Thyroid gland (tissue), 4 donors: ENCODE results near the gene SUPT6H.

Source experiments
- POLR2A ChIP-seq, 2 donors: fragments of 450-650 bp; IDR thresholded peaks; one replicate each; pipeline ENCODE4 v1.6.1; 2017; ENCODE audit warnings: antibody characterized with exemption in 2 of 2, mild to moderate bottlenecking in 2 of 2, moderate library complexity in 1 of 2
- TF ChIP-seq, protein P1 (sequence below), 6 experiments: fragments of 200-600 bp in 3 of 6; fragments of 450-650 bp in 3 of 6; sonication (generic) in 3 of 6; IDR thresholded peaks; one replicate each; pipeline ENCODE4 v1.5.1; 2016 to 2019; ENCODE audit warnings: antibody characterized with exemption in 6 of 6, mild to moderate bottlenecking in 2 of 6, inconsistent platforms in 1 of 6, moderate library complexity in 1 of 6

DNA sequence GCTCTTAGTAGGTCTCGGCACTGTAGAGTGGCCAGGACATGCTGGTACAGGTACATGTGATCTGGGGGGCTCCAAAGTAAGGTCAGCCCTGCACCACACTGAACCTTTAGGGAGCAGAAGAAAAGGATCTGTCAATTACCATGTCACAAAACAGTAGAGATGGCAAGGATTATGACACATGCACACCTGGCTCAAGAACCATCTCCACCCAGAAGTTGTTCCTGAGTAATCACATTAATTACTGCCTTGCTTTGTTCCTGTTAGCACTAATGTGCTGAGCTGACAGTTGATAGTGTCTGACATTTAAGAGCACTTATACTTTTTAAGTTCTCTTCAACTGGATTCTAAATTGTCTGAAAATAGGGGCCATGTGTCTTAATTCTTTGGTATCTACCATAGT is 26.5 kb upstream of the SUPT6H start:
- TF ChIP-seq, protein P1, sequence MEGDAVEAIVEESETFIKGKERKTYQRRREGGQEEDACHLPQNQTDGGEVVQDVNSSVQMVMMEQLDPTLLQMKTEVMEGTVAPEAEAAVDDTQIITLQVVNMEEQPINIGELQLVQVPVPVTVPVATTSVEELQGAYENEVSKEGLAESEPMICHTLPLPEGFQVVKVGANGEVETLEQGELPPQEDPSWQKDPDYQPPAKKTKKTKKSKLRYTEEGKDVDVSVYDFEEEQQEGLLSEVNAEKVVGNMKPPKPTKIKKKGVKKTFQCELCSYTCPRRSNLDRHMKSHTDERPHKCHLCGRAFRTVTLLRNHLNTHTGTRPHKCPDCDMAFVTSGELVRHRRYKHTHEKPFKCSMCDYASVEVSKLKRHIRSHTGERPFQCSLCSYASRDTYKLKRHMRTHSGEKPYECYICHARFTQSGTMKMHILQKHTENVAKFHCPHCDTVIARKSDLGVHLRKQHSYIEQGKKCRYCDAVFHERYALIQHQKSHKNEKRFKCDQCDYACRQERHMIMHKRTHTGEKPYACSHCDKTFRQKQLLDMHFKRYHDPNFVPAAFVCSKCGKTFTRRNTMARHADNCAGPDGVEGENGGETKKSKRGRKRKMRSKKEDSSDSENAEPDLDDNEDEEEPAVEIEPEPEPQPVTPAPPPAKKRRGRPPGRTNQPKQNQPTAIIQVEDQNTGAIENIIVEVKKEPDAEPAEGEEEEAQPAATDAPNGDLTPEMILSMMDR (IDR thresholded peaks at IDR 0.05), result no peak
- TF ChIP-seq POLR2A (IDR thresholded peaks at IDR 0.05), result no peak
